Pancreas (tissue), 10 donors: ENCODE data around the gene NCBP1. TPM values are rescaled to one million over a fixed set of nuclear protein-coding genes. Genes with fewer than 3 reads are reported as not detected.

Source experiments
- ATAC-seq, 4 donors: fragments of 200-7000 bp; cut with Tn5 transposase; one replicate each; pipeline versions ENCODE4 v1.8.0 to v1.9.1; 2020; ENCODE audit warnings: mild to moderate bottlenecking in 4 of 4, moderate library complexity in 4 of 4
- DNase-seq, 6 donors: peaks; one replicate each; pipeline ENCODE4 v3.0.0-alpha.2; 2020
- FAIRE-seq: peaks from 2 replicates; lab custom pipeline; 2012; peaks lifted over from hg19 to GRCh38; lab: Jason Lieb, UNC
- H3K27ac ChIP-seq, 4 donors: fragments of 200-600 bp; sonication (generic); 1 replicate in 3 of 4; 2 replicates in 1 of 4; pipeline versions ENCODE4 v1.5.0 to v1.8.0; 2020
- H3K27me3 ChIP-seq, 4 donors: fragments of 200-600 bp; one replicate each; pipeline ENCODE4 v1.8.0; 2021
- H3K36me3 ChIP-seq, 3 donors: fragments of 200-600 bp; sonication (generic) in 1 of 3; one replicate each; pipeline versions ENCODE4 v1.5.0 to v1.8.0; 2020 to 2021
- H3K4me1 ChIP-seq, 3 donors: fragments of 200-600 bp; one replicate each; pipeline ENCODE4 v1.8.0; 2021
- H3K4me3 ChIP-seq, 4 donors: fragments of 200-600 bp; sonication (generic) in 2 of 4; one replicate each; pipeline versions ENCODE4 v1.5.0 to v1.8.0; 2020 to 2021
- H3K9me3 ChIP-seq, 4 donors: fragments of 200-600 bp; one replicate each; pipeline ENCODE4 v1.8.0; 2021
- WGBS, 2 donors: extraction: QIAGEN DNeasy Blood & Tissue Kit; methylation state at CpG; one replicate each; pipeline ENCODE4 v1.1.7; 2013; 5-methylcytosine and 5-hydroxymethylcytosine counted together
- intact Hi-C, 3 donors: fragments of 100-400 bp; cut with DNase I; formaldehyde crosslinking; loops; one replicate each; pipeline versions ENCODE4 v1.11.1 to v1.14.2; 2022
- polyA plus RNA-seq, 2 donors: library from polyadenylated mRNA; stranded (reverse); fragments of 200-250 nt; gene quantifications; one replicate each; pipeline ENCODE4 v1.2.3, GENCODE V29; 2013
- total RNA-seq, 6 donors: library from RNA; stranded (reverse); fragmentation: NEBNext Ultra II Directional in 4 of 6; extraction: Animal tissue kit (Norgen Biotek cat#: 25700) in 4 of 6; gene quantifications; one replicate each; pipeline versions ENCODE4 v1.2.1 to v1.2.4, GENCODE V29; 2021 to 2023
- TF ChIP-seq, protein P1 (sequence below), 4 donors: fragments of 200-600 bp; sonication (generic) in 3 of 4; IDR thresholded peaks; one replicate each; pipeline versions ENCODE4 v1.5.0 to v1.8.0; 2021; ENCODE audit warnings: antibody characterized with exemption in 4 of 4
- donor health status: healthy with polysubstance abuse.
- donor health status: DM: no; HTN: no; CAD: no; lungs with moderate emphysema.
- donor health status: DM: no; HTN: no; CAD: no.
- donor health status: control.
- donor health status: control.
- donor health status: Bipolar disorder and iron deficiency.
- donor health status: DM: yes; HTN: yes; CAD: no.
- donor health status: DM: no; HTN: no; CAD: no.
- donor health status: DM: no; HTN: no; CAD: no.
- donor health status: DM: yes; HTN: yes; CAD: no.

Gene NCBP1
- total and polyA plus RNA-seq, 8 donors = 4.6 to 17.4 (median 11.3) TPM

DNA sequence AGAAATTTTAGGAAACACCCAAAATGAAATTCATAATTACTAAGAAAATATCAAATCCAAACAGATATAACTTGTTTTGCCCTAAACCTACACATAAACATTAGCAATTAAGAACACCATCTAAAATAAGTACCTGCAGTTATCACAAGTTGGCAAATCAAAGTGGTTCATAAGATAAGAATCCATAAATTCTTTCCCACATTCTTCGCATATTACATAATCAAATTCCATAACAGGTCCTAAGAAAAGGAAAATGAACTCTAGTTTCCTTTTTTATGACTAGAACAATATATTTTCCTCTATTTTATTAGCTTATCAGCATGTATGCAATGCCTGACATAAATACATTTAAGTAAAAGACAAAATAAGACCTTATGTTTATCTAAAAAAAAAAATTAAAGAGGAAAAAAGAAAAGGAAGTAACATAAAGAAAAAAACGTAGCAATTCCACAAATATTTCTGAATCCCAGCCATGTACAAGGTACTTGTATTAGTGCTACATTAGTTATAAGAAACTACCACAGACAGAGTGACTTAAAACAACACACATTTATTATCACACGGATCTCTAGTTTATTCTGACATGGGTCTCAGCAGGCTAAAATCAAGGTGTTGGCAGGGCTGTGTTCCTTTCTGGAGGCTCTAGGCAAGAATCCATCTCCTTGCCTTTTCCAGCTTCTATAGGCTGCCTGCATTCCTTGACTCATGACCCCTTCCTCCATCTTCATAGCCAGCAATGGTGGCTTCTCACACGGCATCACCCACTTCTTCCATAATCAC, 56.0 kb downstream of the NCBP1 start:
- intact Hi-C loops = no loop called here

DNA sequence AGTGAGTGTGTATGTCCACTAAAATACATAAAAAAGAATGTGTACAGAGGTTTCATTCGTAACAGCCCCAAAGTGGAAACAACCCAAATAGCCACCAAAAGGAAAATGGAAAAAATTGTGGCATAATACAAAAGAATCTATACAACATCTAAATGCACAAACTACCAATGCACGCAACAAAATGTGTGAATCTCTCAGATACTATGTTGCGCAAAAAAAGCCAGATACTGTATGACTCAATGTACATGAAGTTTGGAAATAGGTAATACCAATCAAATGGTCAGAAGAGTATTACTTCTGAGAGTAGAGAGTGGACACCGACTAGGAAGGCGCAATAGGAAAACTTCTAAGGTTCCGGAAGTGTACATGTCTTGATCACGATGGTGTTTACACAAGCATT, 61.1 kb downstream of the NCBP1 start:
- Histone ChIP-seq H3K9me3 (no peaks in the 10 kb centered on the region), H3K27ac (no peak overlapping the region), H3K4me1 (peaks cover 20 to 30% (median 27%) of the 10 kb centered on the region in 3 donors), H3K4me3 (no peak overlapping the region), H3K27me3 (no peaks in the 10 kb centered on the region), H3K36me3 (peaks cover 0 to 23% (median 0%) of the 10 kb centered on the region in 3 donors)
- FAIRE-seq (no peak), DNase-seq (no peak), ATAC-seq (no peak)
- TF ChIP-seq, protein P1, sequence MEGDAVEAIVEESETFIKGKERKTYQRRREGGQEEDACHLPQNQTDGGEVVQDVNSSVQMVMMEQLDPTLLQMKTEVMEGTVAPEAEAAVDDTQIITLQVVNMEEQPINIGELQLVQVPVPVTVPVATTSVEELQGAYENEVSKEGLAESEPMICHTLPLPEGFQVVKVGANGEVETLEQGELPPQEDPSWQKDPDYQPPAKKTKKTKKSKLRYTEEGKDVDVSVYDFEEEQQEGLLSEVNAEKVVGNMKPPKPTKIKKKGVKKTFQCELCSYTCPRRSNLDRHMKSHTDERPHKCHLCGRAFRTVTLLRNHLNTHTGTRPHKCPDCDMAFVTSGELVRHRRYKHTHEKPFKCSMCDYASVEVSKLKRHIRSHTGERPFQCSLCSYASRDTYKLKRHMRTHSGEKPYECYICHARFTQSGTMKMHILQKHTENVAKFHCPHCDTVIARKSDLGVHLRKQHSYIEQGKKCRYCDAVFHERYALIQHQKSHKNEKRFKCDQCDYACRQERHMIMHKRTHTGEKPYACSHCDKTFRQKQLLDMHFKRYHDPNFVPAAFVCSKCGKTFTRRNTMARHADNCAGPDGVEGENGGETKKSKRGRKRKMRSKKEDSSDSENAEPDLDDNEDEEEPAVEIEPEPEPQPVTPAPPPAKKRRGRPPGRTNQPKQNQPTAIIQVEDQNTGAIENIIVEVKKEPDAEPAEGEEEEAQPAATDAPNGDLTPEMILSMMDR (IDR thresholded peaks at IDR 0.05) = no peak
- WGBS, 2 donors = 88 to 90% methylated on average over 7 of the region's 7 CpGs
- intact Hi-C loops = no loop called here

More for the DNA sequence above, 56.0 kb downstream of the NCBP1 start:
- no peak for FAIRE-seq
- peaks cover 0 to 35% (median 0%) of the 10 kb centered on the region in 3 donors for H3K36me3 ChIP-seq
- peaks cover 18 to 21% (median 21%) of the 10 kb centered on the region in 3 donors for H3K4me1 ChIP-seq
- no peak for ATAC-seq
- TF ChIP-seq, protein P1 (IDR thresholded peaks at IDR 0.05) = no peak
- 46 to 58% methylated on average over 4 of the region's 4 CpGs for WGBS, 2 donors
- no peak for DNase-seq
- no peaks in the 10 kb centered on the region for H3K9me3 ChIP-seq
- peak overlapping the region in 1 of 4 donors; percentile 16 for H3K27ac ChIP-seq
- no peaks in the 10 kb centered on the region for H3K27me3 ChIP-seq
- H3K4me3 ChIP-seq = no peak overlapping the region

DNA sequence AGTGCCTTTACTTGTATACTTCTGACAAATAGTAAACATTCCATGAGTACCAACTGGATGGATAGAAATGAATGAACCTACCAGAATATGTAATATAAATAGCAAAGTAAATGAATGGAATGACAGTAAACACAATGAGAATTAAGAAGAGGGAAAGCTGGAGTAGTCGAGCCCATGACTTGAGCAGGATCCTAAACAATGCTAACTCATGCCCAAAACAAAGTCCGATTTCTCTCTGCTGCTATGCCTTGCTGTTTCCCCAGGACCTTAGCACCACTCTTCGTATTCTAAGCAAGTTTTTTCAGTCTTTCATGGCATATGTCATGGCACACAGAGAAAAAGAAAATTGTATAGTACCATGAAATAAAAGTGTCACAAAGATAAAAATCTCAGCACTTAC, 61.8 kb downstream of the NCBP1 start:
- ATAC-seq (no peak), FAIRE-seq (no peak), DNase-seq (no peak)
- intact Hi-C loops = no loop called here
- Histone ChIP-seq H3K27ac (no peak overlapping the region), H3K4me3 (peak overlapping the region in 2 of 4 donors; percentile 78 to 95), H3K9me3 (no peaks in the 10 kb centered on the region), H3K4me1 (peaks cover 20 to 30% (median 27%) of the 10 kb centered on the region in 3 donors), H3K36me3 (peaks cover 0 to 19% (median 0%) of the 10 kb centered on the region in 3 donors), H3K27me3 (no peaks in the 10 kb centered on the region)
- 54 to 75% methylated on average over 3 of the region's 3 CpGs for WGBS, 2 donors
- TF ChIP-seq, protein P1 (IDR thresholded peaks at IDR 0.05) = no peak

DNA sequence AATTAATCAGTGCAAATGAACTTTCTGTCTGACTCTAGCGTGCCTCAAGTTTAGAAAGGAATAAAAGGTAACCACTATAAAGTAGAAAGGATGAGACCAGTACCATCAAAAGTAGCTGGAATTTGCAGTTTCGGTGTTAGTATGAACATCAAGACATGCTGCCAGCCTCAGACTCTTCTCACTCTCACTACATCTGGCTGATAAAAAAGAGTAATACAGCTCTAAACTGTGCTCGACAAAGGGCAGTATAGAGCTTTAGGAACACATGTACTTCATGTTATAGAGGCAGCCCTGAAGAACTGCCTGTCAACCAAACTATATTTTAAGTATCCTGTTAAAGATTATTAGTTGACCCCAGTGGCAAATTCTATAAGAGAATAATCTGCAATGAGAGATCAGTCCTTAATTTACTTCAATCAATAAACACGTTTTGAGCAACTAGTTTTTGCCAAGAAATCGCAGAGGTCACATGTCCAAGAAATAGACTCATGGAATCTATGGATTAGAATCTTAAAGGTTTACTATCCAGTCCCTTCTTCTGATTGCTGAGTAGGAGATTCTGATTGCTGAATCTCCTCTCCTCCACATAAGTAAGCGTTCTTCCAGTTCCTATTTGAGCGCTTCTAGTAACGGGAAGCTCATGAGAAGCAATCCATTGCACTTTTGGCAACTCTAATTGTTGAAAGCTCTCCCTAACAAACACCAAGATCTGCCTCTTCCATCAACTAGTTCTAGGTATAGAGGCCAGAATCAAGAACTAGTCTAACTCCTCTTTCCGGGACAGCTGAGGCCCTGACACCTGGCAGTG, 62.6 kb downstream of the NCBP1 start:
- TF ChIP-seq, protein P1 (IDR thresholded peaks at IDR 0.05) = no peak
- DNase-seq = no peak
- H3K4me3 ChIP-seq = peak overlapping the region; percentile 40 to 95 (median 84)
- H3K4me1 ChIP-seq = peaks cover 20 to 30% (median 27%) of the 10 kb centered on the region in 3 donors
- 7 to 8% methylated on average over 9 of the region's 9 CpGs for WGBS, 2 donors
- H3K9me3 ChIP-seq = no peaks in the 10 kb centered on the region
- intact Hi-C loops = no loop called here
- H3K36me3 ChIP-seq = peaks cover 0 to 14% (median 0%) of the 10 kb centered on the region in 3 donors
- FAIRE-seq = no peak
- no peaks in the 10 kb centered on the region for H3K27me3 ChIP-seq
- ATAC-seq = no peak
- H3K27ac ChIP-seq = peak overlapping the region; percentile 84 to 89 (median 86)
